Measurements from ENCODE around the gene TM9SF3. TPM values are rescaled to one million over a fixed set of nuclear protein-coding genes. Genes with fewer than 3 reads are reported as not detected.

TM9SF3 gene
- total RNA-seq, 2 donors from 2014 or later = 73.7 to 75.2 TPM

DNA sequence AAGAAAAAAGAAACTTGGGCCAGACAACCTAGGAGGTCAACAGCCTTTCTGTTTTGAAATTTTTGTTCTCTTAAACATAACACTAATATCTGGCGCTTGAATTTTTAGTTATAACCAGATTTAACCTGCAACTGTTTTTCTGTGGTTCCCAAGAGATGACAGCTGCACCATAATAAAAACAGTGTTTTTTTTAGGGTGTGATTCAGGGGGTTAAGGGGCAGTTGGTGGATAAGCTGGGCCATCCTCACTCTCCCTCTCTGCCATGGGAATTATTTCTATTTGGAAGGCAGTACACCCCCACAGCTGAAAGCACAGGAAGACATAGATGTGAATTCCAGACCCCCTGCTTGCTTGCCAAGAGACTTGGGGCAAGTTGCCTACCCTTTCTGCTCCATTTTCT lies 20.1 kb upstream of the TM9SF3 start:
- H3K27me3 ChIP-seq = no peaks in the 10 kb centered on the region
- ATAC-seq = no peak
- intact Hi-C loops (cut with DNase I) = no loop called here
- H3K9me3 ChIP-seq = no peaks in the 10 kb centered on the region
- H3K27ac ChIP-seq = no peak overlapping the region
- H3K4me3 ChIP-seq = no peak overlapping the region
- whole genome bisulfite sequencing, 2 donors = 88% methylated on average over 1 of the region's 1 CpG
- H3K4me1 ChIP-seq = no peaks in the 10 kb centered on the region
- H3K36me3 ChIP-seq (replicated peaks in 1 of 2; ENCODE audit: insufficient read depth in 1 of 2, low read depth in 2 of 2) = peaks cover 0 to 9% of the 10 kb centered on the region in 2 donors
- DNase-seq = no peak
- no peak for TF ChIP-seq POLR2A (IDR thresholded peaks at IDR 0.05)
- TF ChIP-seq, protein P1, sequence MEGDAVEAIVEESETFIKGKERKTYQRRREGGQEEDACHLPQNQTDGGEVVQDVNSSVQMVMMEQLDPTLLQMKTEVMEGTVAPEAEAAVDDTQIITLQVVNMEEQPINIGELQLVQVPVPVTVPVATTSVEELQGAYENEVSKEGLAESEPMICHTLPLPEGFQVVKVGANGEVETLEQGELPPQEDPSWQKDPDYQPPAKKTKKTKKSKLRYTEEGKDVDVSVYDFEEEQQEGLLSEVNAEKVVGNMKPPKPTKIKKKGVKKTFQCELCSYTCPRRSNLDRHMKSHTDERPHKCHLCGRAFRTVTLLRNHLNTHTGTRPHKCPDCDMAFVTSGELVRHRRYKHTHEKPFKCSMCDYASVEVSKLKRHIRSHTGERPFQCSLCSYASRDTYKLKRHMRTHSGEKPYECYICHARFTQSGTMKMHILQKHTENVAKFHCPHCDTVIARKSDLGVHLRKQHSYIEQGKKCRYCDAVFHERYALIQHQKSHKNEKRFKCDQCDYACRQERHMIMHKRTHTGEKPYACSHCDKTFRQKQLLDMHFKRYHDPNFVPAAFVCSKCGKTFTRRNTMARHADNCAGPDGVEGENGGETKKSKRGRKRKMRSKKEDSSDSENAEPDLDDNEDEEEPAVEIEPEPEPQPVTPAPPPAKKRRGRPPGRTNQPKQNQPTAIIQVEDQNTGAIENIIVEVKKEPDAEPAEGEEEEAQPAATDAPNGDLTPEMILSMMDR (IDR thresholded peaks at IDR 0.05) = no peak

DNA sequence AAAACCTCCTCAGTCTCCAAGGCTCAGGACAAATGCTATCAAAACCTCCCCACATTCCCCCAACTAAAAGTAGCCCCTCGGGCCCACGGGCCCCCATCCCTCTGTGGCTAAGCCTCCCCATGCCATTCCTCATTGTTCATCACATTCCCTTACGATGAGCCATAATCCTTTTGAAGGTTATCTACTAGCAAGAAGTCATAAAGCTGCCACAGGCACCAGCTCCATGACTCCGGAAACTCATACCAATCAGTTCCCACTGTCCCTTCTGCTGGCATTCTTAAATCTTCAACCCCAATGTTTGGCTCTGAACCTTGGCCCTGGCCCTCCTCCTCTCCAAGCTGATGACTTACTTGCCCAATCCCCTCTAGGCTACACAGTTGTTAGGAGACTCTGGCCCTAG lies 19.4 kb upstream of the TM9SF3 start:
- Histone ChIP-seq H3K9me3 (no peaks in the 10 kb centered on the region), H3K27ac (no peak overlapping the region), H3K36me3 (replicated peaks in 1 of 2; ENCODE audit: insufficient read depth in 1 of 2, low read depth in 2 of 2) (peaks cover 0 to 11% of the 10 kb centered on the region in 2 donors), H3K4me1 (no peaks in the 10 kb centered on the region), H3K4me3 (no peak overlapping the region), H3K27me3 (no peaks in the 10 kb centered on the region)
- ATAC-seq (no peak), DNase-seq (no peak)
- TF ChIP-seq, protein P1 (IDR thresholded peaks at IDR 0.05) = no peak
- no peak for TF ChIP-seq POLR2A (IDR thresholded peaks at IDR 0.05)
- intact Hi-C loops (cut with DNase I) = no loop called here
- 89 to 90% methylated on average over 4 of the region's 4 CpGs for WGBS, 2 donors

DNA sequence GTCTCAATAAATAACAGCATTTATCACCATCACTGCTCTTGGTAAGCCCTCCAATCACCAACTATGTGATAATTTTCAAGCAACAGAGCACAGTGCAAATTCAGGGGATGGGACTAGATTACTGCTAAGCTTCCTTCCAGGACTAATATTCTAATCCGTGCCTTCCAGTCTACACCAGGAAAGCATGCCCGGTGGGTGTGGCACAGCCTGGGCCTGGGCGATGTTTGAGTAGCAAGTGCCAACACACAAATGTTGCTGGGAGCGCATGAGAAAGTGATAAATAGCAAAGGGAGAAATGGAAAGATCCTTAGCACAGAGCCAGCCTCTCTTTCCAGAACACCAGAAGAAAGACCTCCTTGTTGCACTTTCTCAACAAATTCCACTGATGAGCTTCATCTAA lies 13.5 kb upstream of the TM9SF3 start:
- 66 to 81% methylated on average over 4 of the region's 4 CpGs for WGBS, 2 donors
- TF ChIP-seq POLR2A (IDR thresholded peaks at IDR 0.05) = no peak
- TF ChIP-seq, protein P1 (IDR thresholded peaks at IDR 0.05) = no peak
- no peak overlapping the region for H3K4me3 ChIP-seq
- no peaks in the 10 kb centered on the region for H3K27me3 ChIP-seq
- peaks cover 4% of the 10 kb centered on the region for H3K4me1 ChIP-seq
- H3K27ac ChIP-seq = no peak overlapping the region
- ATAC-seq (no peak), DNase-seq (no peak)
- no peaks in the 10 kb centered on the region for H3K9me3 ChIP-seq
- H3K36me3 ChIP-seq (replicated peaks in 1 of 2; ENCODE audit: insufficient read depth in 1 of 2, low read depth in 2 of 2) = peaks cover 5 to 6% of the 10 kb centered on the region in 2 donors
- intact Hi-C loops (cut with DNase I) = no loop called here

GRCh38 chr10:96598846-96599245 lies 12.0 kb upstream of the TM9SF3 start:
- H3K9me3 ChIP-seq = no peaks in the 10 kb centered on the region
- ATAC-seq = no peak

More at GRCh38 chr10:96598846-96599245, 12.0 kb upstream of the TM9SF3 start:
- intact Hi-C loops (cut with DNase I) = no loop called here
- Histone ChIP-seq H3K4me3 (no peak overlapping the region), H3K4me1 (peaks cover 4% of the 10 kb centered on the region), H3K36me3 (replicated peaks in 1 of 2; ENCODE audit: insufficient read depth in 1 of 2, low read depth in 2 of 2) (peaks cover 6 to 8% of the 10 kb centered on the region in 2 donors), H3K27me3 (no peaks in the 10 kb centered on the region), H3K27ac (no peak overlapping the region)
- WGBS, 2 donors = 78 to 83% methylated on average over 4 of the region's 4 CpGs
- DNase-seq = no peak
- TF ChIP-seq, protein P1 (IDR thresholded peaks at IDR 0.05) = no peak
- no peak for TF ChIP-seq POLR2A (IDR thresholded peaks at IDR 0.05)

All from body of pancreas (tissue), 4 donors.